Right renal cortex interstitium (tissue), 3 donors: ENCODE results near the gene PLCH2. TPM values are rescaled to one million over a fixed set of nuclear protein-coding genes. Genes with fewer than 3 reads are reported as not detected.

Source experiments
- DNase-seq, 3 donors: peaks; one replicate each; pipeline ENCODE4 v3.0.0-alpha.2; 2013; ENCODE audit warnings: low read depth in 3 of 3, low spot score in 2 of 3
- polyA plus RNA-seq, 3 donors: library from polyadenylated mRNA; unstranded; fragments of 120-200 nt; gene quantifications; one replicate each; pipeline ENCODE4 v1.2.1, GENCODE V29; 2013; ENCODE audit not compliant: insufficient read length in 3 of 3

The PLCH2 gene
- polyA plus RNA-seq, 3 donors: 0.47 to 1.9 (median 0.74) TPM

DNA sequence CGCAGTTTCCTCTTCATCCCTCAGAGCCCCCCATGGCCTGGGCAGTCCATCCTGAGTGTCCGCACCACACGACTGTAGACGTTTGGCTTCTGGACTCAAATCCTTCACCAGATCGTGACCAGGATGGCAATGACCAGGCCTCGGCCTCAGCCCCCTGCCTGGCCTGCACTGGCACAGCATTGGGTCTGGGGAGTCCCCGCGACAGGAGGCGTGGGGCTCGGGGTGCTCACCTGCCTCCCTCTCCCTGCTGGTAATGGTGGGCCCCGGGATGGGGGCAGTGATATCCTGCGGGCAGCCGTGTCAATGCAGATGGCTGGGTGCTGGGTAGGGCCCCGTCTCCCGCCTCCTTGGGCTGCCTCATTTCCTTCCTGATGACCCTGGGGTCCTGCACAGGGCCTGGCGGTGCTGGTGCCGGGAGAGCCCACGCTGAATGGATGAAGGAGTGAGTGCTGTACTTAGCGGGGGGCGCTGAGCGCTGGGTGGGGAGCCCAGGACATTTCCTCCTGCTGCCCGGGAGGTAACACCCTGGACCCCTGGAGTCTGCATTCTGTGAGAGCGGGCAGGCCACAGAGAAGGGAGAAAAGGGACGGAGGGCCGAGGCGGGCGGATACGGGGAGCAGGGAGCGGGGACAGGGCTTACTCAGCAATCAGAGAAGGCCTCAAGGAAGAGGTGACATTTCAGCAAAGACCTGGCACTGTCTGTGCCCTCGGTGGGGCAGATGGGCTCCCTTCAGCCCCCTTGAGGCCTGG, 78.0 kb downstream of the PLCH2 start:
- no peak for DNase-seq

DNA sequence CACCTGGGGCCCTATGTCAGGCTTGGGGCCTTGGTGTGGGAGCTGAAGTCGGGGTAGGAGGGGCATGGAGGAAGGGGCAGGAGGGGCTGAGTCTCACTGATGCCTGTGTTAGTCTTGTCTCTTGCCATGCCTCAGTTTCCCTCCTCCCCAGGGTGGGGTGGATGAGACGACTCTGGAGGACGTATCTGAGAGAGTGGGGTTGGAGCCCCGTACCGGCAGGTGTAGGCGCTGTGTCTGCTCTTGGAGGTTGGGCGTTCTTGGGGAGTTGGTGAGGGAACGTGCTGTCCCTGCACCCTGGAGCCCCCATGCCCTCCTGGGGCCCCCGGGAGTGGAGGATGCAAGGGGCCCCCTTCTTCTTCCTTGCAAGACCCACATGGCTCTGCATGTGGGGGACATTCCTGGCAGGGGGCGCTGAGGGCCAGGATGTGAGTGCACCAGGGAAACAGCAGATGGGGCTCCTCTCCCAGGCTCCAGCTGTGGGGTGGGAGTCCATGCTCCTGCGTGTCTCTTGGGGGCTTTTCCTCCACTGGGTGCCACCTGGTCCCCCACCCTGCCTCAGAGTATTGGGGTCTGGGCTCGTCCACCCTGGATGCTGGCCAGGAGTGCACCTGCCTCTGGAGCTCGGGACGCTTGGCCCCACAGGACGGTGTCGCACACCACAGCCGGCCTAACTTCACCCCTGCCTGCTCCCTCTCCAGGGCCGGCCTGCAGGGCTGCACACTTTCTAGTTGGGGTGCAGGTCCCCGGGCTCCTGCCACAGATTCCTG, 78.7 kb downstream of the PLCH2 start:
- DNase-seq: no peak

Other genes starting within 250 kb of the PLCH2 start
- 10 to 100 TPM; 40.8 to 46.7 (median 45.3) TPM for gene SKI, start 248.0 kb upstream of the PLCH2 start, polyA plus RNA-seq
- 1 to 10 TPM; 9.1 to 9.5 (median 9.2) TPM for gene MORN1, start 84.7 kb upstream of the PLCH2 start, polyA plus RNA-seq
- gene RER1, start 84.4 kb upstream of the PLCH2 start, polyA plus RNA-seq: 100 to 1,000 TPM; 125 to 132 (median 127) TPM
- gene PEX10, start 63.7 kb upstream of the PLCH2 start, polyA plus RNA-seq: 10 to 100 TPM; 17.6 to 21.4 (median 19.2) TPM
- gene PANK4, start 50.3 kb downstream of the PLCH2 start, polyA plus RNA-seq: 10 to 100 TPM; 25.3 to 26.8 (median 26.6) TPM
- gene HES5, start 54.0 kb downstream of the PLCH2 start, polyA plus RNA-seq: under 1 TPM; 0.23 to 0.28 (median 0.24) TPM
- gene TNFRSF14, start 80.1 kb downstream of the PLCH2 start, polyA plus RNA-seq: 10 to 100 TPM; 14.7 to 18.0 (median 15.5) TPM
- 10 to 100 TPM; 33.1 to 41.6 (median 39.1) TPM for gene PRXL2B, start 110.5 kb downstream of the PLCH2 start, polyA plus RNA-seq
- gene MMEL1, start 156.7 kb downstream of the PLCH2 start, polyA plus RNA-seq: 1 to 10 TPM; 2.3 to 3.3 (median 2.5) TPM